Measurements from ENCODE around the gene MOB4. TPM values are rescaled to one million over a fixed set of nuclear protein-coding genes. Genes with fewer than 3 reads are reported as not detected.
"Not testable (repeated sequence)": the region's sequence is repeated elsewhere in the genome, so short reads cannot be mapped to it uniquely, and the experiment has no call there.

MOB4 gene
- total RNA-seq: 5.8 TPM

DNA sequence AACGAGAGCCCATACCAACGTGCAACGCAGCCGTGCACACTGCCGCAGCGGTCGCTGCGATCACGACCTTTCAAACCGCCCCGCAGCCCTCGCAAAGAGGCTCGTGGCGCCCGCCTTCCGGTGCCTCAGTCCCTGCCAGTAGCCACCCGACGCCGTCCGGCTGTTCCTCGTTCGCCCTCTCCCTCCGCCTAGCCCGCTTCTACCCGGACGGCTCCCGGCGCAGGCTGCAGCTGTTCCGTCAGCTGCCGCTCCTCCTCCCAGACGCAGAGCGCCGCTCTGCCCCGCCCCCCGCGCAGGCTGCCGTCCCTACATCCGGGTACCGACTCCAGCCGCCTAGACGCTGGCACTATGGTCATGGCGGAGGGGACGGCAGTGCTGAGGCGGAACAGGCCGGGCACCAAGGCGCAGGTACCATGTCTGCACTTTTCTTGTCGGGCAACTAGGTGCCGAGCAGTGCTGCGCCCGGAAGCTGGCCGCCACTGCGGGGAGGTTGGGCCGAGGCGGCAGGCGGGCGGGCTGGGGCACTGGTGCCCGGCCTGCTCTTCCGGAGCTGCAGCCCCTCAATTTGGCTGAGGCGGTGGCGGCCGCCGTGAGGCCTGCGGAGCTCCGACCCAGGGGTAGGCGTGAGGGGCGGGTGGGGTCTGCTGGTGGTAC is at the start of gene MOB4:
MOB4 (plus strand) TSS at position 328 of the 654 bp plus-strand sequence; CDS start at position 349, 21 bp downstream.
- peak; percentile 96 for DNase-seq (ENCODE audit: low spot score)
- peak; percentile 98 for ATAC-seq

GRCh38 chr2:197472166-197472565 is 43.7 kb upstream of the MOB4 start:
- ATAC-seq (no peak), DNase-seq (ENCODE audit: low spot score) (no peak)

- no peak for DNase-seq (ENCODE audit: low spot score)
- ATAC-seq: no peak
Observed at GRCh38 chr2:197477797-197478196, 38.1 kb upstream of the MOB4 start.

DNA sequence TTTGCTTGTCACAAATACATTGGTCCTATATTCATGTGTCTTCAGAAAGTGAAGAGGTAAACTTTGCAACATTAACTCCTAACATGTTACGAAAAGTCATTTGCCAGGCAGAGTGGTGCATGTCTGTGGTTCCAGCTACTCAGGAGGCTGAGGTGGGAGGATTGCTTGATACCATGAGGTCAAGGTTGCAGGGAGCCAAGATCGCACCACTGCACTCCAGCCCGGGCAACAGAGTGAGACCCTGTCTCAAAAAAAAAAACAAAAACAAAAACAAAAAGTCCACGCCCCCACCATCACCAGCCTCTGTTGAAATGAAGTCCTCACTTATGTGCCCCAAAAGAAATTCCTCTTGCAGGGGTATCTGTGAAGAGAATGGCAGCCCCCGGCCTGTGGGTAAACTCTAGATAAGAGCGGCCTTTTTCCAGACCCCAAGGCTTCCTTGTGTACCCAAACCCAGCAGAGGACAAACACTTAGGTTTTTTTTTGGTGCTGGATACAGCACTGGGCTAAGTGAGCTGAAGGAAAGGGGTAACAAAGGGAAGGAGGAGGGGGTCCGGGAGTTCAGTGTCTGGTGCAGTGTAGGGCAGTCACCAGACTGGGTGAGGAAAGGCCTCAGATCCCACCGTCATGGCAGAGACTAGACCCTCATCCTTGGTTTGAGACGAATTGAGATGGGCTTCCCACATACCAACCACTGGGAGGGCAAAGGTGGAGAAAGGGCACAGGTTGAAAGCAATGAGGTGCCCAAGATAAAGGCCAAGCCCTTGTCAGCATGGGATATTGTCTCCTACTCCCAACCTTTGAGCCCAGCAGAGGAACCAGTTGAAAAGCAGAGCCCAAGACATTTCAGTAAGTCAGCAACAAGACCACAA is 35.5 kb upstream of the MOB4 start:
- ATAC-seq (peak; percentile 25), DNase-seq (ENCODE audit: low spot score) (no peak)

DNA sequence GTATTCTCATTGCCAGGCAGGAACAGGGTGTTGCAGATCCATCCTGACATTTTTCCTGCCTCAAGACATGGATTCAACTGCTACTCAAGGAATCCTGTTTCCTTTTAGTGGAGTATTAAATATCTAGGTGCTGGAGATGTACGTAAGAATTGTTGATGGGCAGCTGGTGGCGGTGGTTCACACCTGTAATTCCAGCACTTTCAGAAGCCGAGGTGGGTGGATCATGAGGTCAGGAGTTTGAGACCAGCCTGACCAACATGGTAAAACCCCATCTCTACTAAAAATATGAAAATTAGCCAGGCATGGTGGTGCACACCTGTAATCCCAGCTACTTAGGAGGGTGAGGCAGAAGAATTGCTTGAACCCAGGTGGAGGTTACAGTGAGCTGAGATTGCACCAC is 31.6 kb upstream of the MOB4 start:
- DNase-seq (ENCODE audit: low spot score); ATAC-seq: not testable (repeated sequence)

- DNase-seq (ENCODE audit: low spot score): no peak
Observed at GRCh38 chr2:197486175-197486574, 29.7 kb upstream of the MOB4 start.

DNA sequence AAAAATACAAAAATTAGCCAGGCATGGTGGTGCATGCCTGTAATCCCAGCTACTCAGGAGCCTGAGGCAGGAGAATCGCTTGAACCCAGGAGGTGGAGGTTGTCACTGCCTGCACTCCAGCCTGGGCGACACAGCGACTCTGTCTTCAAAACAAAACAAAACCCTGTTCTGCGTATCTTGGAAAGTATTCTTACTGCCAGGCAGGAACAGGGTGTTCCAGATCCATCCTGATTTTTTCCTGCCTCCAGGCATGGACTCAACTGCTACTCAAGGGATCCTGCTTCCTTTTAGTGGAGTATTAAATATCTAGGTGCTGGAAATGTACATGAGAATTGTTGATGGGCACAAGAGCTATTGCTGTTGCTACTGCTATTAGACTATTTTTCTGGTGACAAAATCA is 28.5 kb upstream of the MOB4 start:
- DNase-seq (ENCODE audit: low spot score) (peak; percentile 11), ATAC-seq (no peak)

More at GRCh38 chr2:197486175-197486574, 29.7 kb upstream of the MOB4 start:
- ATAC-seq: no peak

- peak; percentile 11 for DNase-seq (ENCODE audit: low spot score)
- no peak for ATAC-seq
Observed at GRCh38 chr2:197495433-197496134, 20.3 kb upstream of the MOB4 start.

- DNase-seq (ENCODE audit: low spot score) (no peak), ATAC-seq (no peak)
Observed at GRCh38 chr2:197496695-197497094, 19.2 kb upstream of the MOB4 start.

GRCh38 chr2:197497326-197497725 is 18.5 kb upstream of the MOB4 start:
- no peak for ATAC-seq

GRCh38 chr2:197498235-197498936 is 17.5 kb upstream of the MOB4 start:
- ATAC-seq (no peak), DNase-seq (ENCODE audit: low spot score) (no peak)

More at GRCh38 chr2:197497326-197497725, 18.5 kb upstream of the MOB4 start:
- DNase-seq (ENCODE audit: low spot score): no peak

DNA sequence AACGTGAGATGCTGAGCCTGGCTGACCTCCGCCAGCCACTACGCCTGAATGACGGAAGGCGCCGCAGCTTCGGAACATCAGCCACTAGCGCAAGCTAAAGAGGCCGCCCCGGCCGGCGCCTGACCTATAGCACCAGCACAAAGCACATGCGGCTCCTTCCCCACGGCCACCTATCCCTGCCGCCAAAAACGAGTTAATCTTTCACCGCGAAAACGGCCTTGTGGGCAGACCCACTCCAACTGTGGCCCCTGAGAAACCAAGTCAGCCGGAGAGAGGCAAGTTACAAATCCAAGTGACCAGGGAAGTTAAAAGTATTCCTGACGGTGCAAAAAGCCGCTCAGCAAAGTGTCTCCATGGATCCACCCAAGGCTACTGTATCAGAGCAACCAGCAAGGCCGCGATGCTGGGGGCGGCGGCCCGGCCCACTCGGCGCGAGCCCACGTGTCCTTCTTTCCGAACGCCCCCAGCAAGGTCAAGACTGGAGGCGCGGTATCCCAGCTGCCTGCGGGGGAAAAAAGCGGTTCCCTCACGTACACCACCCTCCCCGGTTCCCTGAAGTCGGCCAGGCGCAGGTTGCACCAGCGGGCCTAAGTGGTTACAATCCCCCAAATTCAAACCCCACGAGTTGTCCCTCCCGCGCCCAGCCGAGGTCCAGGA is 16.8 kb upstream of the MOB4 start:
- DNase-seq (ENCODE audit: low spot score) (peak; percentile 82), ATAC-seq (peak; percentile 37)

DNA sequence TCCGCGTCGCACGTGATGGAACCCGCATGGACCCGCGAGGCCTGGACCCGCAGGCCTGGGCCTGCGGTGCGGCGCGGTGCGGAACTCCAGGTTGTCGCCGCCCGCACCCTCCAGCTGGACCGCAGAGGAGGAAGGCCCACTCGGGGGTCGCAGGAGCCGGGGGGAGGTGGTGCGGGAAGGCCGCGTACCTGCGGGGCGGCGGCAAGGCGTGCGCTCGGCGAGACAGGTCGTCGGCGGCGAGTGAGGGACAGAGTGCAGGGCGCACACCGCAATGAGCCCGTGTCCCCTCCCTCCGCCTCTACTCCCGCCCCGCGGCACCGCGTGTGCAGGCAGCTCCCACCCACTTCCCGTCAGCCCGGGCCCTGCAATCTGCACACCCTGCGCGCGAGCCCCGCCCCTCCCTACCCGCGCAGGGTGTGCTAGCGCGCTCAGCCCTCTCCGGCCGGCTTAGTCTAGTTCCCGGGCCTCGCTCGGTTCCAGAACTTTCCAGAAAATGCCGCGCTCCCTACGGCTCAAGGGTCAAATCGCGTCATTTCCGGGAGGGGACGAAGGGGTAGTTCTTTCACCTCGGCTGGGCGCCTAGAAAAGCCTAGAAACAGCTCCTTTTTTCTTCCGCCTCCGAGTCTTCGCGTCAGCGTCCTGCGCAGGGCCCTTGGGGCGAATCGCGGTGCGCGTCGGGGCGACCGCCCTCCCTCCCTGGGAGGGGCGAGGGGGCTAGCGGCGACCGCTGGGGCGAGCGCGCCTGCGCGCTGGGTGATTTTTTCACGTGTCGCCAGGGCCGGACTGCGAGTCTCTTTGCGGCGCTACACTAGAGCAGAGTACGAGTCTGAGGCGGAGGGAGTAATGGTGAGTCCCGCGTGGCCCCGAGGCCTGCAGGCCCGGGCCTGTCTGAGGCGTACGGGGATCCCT is 16.0 kb upstream of the MOB4 start, which contains the start of the genes HSPD1 and HSPE1:
HSPD1 (minus strand) TSS at position 247 of the 909 bp plus-strand sequence. CDS start 992 bp downstream, outside the sequence.
HSPE1 (plus strand) TSS at position 786 of the 909 bp plus-strand sequence; CDS start at position 844, 58 bp downstream.
- peak; percentile 100 for DNase-seq (ENCODE audit: low spot score)

GRCh38 chr2:197500503-197501131 is 15.2 kb upstream of the MOB4 start:
- no peak for ATAC-seq
- no peak for DNase-seq (ENCODE audit: low spot score)

More for the DNA sequence above, 16.0 kb upstream of the MOB4 start, which contains the start of the genes HSPD1 and HSPE1:
- ATAC-seq: peak; percentile 86

GRCh38 chr2:197502201-197502600 is 13.7 kb upstream of the MOB4 start:
- ATAC-seq: no peak
- DNase-seq (ENCODE audit: low spot score): no peak

- ATAC-seq (no peak), DNase-seq (ENCODE audit: low spot score) (no peak)
Observed at GRCh38 chr2:197502685-197503084, 13.2 kb upstream of the MOB4 start.

DNA sequence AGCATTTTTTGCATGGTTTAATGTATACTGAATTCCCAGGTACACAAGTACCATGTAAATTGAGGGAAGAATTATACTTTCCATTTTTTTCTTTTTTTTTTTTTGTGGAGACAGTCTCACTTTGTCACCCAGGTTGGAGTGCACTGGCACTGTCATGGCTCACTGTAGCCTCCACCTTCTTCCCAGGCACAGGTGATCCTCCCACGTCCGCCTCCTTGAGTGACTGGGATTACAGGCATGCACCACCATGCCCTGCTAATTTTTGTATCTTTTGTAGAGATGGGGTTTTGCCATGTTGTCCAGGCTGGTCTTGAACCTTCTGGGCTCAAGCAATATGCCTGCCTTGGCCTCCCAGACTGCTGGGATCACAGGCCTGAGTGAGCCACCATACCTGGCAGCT is 11.9 kb upstream of the MOB4 start:
- DNase-seq (ENCODE audit: low spot score): no peak

GRCh38 chr2:197504512-197504911 is 11.4 kb upstream of the MOB4 start:
- DNase-seq (ENCODE audit: low spot score) (no peak), ATAC-seq (no peak)

More for the DNA sequence above, 11.9 kb upstream of the MOB4 start:
- no peak for ATAC-seq
